Bladder microvascular endothelial cell (primary cell): ENCODE data around the gene SEC61B. TPM values are rescaled to one million over a fixed set of nuclear protein-coding genes. Genes with fewer than 3 reads are reported as not detected.

Experiments
- total RNA-seq: library from RNA; depleted of rRNA; stranded (reverse); fragments of >200 nt; gene quantifications from 2 replicates; pipeline ENCODE4 v1.2.3, GENCODE V29; 2014

Gene SEC61B
- 49.2 and 58.4 TPM in 2 replicates for total RNA-seq

GRCh38 chr9:99221621-99222415, at the start of gene SEC61B, which contains the start of gene ALG2:
TSS of gene SEC61B (plus strand) at chr9:99222282. CDS start at chr9:99222364, 82 bp downstream.
TSS of gene ALG2 (minus strand) at chr9:99221942. CDS start at chr9:99221894, 48 bp downstream.

Other genes starting within 250 kb of the SEC61B start
- 10.7 and 23.7 TPM in 2 replicates for gene TGFBR1, start 117.2 kb upstream of the SEC61B start, total RNA-seq
- 27.5 and 49.2 TPM in 2 replicates for gene ALG2, start 340 bp upstream of the SEC61B start, total RNA-seq